ENCODE measurements around the gene GMEB2.

DNA sequence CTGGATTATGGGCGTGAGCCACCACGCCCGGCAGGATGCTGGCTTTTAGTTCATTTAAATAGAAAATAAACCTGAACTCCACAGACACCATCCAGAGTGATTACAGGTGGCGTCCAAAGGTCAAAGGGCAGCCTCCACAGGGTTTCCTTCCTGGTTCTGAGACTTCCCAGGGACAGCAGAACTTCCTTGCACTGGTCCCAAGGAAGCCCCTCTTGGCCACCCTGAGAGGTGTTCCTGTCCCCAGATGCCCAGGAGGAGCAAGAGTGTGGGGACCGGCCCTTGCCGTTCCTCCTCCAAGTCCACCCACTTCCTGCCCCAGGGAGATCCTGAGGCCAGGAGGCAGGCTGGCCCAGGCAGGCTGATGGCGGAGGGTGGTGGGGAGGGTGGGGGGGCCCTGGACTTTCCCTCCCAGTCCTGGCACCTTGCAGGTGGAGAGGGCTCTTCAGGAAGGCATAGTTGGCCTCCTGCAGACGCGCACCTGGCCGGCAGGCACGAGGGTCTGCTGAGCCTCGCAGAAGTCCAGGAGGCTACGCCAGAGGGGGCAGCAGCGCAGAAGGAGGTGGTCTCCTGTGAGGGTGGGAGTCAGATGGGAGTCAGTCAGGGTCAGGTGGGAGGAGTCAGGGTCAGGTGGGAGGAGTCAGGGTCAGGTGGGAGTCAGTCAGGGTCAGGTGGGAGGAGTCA is 68.0 kb downstream of the GMEB2 start:
- TF ChIP-seq GATA2 (IDR thresholded peaks at IDR 0.05; ENCODE audit: low read depth, low read length), result no peak
- no peak for TF ChIP-seq GATA3 (IDR thresholded peaks at IDR 0.05; ENCODE audit: low read depth, low read length)
